CD4-positive, alpha-beta T cell treated with Interleukin-15 for 4 hours (primary cell): ENCODE data around the gene SCN10A.

ENCODE experiments used
- DNase-seq: peaks from one replicate; pipeline ENCODE4 v3.0.0-alpha.2; 2020; ENCODE audit warnings: low spot score

SCN10A gene

GRCh38 chr3:38773528-38773927 is 42.5 kb downstream of the SCN10A start:
- DNase-seq = no peak

GRCh38 chr3:38763569-38763968 is 52.4 kb downstream of the SCN10A start:
- no peak for DNase-seq

DNA sequence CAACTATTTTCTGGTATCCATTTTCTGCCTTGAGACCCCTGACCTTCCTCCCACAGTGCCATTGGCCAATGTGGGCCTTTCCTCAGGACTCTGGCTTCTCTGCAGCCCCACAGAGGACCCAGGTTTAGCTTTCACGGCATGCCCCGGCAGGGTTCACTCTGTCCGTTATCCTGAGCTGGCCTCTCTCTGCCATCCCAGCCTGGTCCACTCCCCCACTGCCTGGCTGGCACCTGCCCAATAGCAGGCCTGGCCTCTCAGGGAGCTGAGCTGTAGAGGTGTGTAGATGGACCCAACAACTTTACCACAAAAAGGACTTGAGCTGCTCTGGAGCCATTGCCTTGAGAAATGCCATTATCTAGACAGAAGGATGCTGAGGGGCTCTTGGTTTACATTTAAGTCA is 57.5 kb downstream of the SCN10A start:
- DNase-seq = no peak

- DNase-seq = no peak
Measured at GRCh38 chr3:38757721-38758120, 58.3 kb downstream of the SCN10A start.

DNA sequence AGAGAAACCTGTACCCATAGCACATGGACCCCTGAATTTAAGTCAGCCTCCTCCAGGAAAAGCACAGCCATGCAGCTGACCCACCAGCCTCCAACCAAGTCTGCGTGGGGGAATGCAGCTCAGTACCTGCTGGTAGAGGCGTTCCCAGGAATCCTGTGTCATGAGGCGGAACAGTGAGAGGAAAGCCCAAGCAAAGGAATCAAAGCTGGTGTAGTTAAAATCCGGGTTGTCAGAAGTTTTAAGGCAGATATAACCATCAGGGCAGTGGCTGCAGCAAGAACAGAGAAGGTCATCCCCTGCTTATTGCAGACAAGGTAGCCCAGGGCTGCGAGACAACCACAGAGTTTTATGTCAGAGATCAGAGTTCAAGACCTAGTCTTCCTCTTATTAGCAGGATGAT is 59.1 kb downstream of the SCN10A start:
- no peak for DNase-seq

DNA sequence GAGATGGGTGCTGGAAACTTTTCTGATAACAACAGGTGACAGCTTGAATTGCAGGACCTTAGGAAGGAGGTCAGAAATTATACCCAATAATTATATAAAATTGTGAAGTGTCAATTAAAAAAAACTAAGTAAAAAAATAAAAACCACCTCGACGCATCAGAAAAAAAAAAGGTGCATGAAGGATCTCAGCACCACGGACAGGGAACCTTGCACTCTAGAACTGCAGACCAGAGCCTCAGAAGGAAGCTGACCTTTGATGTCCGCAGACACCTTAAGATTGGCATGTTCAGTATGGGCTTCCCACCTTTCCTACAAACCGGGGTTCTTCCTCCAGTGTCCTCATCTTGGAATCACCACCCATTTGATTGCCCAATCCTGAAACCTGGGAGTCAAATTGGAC is 60.9 kb downstream of the SCN10A start:
- no peak for DNase-seq

DNA sequence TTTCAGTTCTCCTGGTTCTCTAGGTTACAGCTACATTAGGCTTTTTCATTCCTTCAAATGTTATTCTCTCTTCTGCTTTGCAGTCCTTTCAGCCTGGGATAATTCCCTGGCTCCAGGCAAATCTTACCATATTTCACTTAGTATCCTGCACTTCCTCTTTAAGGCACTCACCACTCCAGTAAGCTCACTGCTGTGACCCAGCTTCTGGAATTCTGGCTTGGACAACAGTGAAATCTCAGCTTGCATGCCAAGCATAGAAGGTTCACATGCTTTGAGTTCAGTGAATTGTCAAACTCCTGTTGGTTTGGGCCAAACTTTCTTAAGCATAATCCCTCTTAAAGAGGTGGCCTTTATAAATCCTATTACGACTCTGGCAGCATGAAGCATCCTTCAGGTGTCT is 69.4 kb downstream of the SCN10A start:
- DNase-seq = no peak

- DNase-seq = no peak
Measured at GRCh38 chr3:38743043-38743442, 73.0 kb downstream of the SCN10A start.

DNA sequence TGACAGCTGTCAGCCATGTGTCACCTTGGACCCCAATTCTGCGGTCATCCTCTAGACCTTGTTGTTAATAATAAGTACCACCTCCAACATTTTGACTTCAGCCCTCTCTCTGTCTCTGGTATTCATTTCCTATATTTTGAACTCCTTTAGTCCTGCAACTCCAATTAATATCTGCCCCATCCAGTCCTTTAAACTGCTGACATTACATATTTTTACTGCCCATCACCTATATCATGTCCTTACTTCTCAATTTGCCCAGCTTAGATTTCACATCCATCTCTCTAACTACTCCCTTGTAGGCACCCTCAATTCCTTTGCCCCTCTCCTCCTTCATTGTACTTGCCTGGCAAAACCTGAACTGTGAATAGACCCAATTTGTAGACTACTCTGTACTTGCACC is 73.5 kb downstream of the SCN10A start:
- no peak for DNase-seq

DNA sequence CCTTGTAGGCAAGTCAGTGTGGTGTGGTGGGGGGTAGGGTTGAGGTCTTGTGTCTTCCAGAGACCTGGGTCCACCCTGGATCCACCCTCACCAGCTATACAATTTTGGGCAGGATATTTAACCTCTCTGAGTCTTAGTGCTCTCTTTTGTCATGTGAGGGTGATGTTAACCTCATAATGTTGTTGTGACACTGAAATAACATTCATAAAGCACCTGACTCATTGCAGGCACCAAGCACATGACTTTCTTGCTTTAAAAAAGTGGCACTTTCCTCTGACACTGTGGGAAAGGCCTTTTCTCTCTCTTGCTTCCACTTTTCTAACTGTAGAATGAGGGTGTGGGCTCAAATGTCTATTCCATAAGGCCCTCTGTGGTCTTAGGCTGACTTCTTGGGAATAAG is 75.5 kb downstream of the SCN10A start:
- DNase-seq = no peak

DNA sequence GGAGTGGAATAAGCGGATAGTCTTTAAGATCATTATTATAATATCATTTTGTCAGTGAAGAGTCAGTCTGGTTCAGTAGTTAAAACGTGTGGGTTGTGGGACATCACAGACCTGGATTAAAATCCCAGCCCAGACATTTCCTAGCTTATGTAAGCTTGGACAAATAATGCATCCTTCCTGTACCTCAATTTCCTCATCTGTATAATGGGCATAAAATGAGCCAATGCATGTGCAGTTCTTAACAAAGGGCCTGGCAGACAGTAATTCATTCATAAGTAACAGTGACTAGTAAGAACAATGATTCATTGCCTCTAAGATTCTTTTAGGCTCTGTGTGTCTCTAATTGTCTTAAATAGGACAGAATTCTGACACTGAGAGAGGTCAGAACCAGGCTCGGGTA is 76.1 kb downstream of the SCN10A start:
- no peak for DNase-seq

GRCh38 chr3:38739396-38739689 is 76.7 kb downstream of the SCN10A start:
- no peak for DNase-seq

GRCh38 chr3:38738630-38739395 is 77.2 kb downstream of the SCN10A start:
- DNase-seq = no peak

GRCh38 chr3:38731522-38731921 is 84.5 kb downstream of the SCN10A start:
- DNase-seq = no peak

- DNase-seq = no peak
Measured at GRCh38 chr3:38730281-38730680, 85.7 kb downstream of the SCN10A start.

GRCh38 chr3:38728008-38728407 is 88.0 kb downstream of the SCN10A start:
- DNase-seq = no peak

DNA sequence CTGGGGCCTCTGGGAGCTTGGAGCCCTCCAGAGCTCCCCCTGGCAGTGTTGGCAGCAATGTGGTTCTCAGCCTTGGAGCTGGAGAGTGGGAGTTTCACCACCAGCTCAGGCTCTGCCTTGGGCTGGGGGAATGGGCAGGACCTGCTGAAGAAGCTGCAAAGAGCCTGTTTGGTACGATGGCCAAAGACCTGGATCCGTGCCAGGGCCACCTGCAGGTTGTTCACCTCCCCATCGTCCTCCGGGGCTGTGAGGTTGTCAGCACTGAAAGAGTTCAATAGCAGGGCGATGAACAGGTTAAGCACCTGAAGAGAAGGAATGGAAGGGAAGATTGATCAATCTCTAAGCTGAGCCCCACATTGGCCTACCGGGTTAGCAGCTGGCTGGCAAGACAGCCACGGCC is 89.3 kb downstream of the SCN10A start:
- no peak for DNase-seq

GRCh38 chr3:38725726-38726419 is 90.1 kb downstream of the SCN10A start:
- no peak for DNase-seq

DNA sequence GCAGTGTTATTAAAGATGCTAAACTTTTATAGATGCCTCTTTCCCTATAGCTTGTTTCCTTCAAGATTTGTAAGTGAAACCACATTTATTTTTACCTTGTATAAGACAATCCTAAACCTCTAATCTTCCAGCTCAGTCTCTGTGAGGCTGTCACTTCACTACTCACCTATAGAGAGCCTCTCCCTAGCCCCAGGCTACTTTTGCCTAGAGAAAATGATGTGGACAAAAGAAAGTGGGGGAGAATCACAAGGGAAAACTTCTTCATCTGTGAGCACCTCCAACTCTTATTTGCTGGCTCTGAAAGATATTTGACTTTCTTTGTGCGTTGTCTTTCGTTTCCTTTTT is 91.7 kb downstream of the SCN10A start:
- no peak for DNase-seq

DNA sequence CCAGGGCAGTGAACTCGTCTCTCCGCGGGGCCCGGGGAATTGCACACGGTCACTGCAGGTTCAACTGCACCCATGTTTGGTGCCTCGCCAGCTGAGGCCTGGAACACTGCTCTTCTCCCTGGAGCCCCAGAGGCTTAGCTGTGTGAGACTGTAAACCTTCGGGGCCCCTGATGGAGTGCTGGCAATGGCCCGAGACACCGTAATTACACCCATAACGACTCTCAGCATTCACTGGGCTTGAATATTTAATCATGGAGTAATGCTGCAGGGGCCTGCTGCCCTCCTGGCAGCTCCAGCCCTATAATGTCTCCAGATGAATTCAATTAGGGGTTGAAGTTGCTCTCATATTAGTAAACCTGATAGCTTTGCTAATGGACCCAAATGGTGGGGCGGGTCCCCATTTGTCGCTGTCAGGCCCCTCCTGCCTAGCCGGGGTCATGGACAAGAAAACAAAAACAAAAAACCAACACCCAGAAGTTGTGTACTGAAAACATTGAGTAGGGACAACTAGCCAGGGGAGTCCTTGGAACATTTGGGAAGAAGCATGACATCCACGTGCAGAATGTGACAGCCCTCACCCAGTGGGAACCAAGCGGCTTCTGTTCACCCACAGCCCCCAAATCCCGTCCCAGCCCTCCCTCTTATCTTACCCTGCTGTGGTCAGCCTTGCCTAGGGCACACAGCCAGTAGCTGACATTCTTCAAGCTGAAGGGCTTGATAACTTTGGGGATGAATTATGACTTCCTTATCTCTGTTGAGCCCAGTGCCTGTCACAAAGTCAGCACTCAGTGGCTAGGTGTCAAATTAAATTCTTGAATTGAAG is 92.2 kb downstream of the SCN10A start:
- no peak for DNase-seq

DNA sequence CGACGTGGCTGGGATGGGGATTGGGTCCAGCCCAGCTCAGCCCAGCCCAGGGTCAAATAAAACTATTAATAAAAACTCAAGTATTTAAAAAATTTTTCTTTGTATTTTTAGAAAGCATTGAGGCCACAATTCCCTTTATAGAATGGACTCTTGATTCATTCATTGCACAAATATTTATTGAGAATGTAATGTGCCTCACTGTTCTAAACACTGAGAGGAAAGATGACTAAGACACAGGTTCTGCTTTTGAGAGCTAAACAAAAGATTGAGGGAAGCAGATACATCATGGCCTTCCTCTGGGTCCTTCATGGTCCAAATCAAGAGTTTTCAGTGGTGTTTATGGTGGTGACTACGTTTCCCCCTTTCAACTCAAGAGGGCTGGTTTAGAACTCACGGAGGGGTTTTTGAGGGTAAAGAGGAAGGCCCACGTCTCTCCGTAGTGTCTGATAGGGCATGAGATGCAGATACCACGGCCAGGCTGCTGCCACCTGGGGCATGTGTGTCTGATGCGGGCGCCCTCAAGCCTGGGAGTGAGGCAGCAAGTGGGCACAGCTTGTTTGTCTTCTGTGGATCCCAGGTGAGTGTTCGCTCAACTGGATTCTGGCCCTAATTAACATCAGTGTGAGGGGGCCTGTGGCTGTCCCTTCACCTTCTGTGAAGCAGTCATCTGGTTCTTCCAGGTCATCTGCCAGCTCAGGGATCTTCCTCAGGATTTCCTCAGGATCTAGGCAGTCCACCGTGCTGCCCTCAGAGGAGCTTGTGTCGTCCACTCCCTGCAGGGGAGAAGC is 93.0 kb downstream of the SCN10A start:
- no peak for DNase-seq

- DNase-seq = no peak
Measured at GRCh38 chr3:38721207-38721772, 94.7 kb downstream of the SCN10A start.
